Testis (tissue), 3 donors: ENCODE data around the gene SNN. TPM values are rescaled to one million over a fixed set of nuclear protein-coding genes. Genes with fewer than 3 reads are reported as not detected.

Source experiments
- DNase-seq: peaks from one replicate; pipeline ENCODE4 v3.0.0-alpha.2; 2019
- H3K27ac ChIP-seq, 2 donors: fragments of 200-600 bp; sonication (generic); one replicate each; pipeline ENCODE4 v1.5.1; 2019
- H3K27me3 ChIP-seq: fragments of 200-600 bp; sonication (generic); one replicate; pipeline ENCODE4 v1.5.1; 2019
- H3K36me3 ChIP-seq: fragments of 200-600 bp; sonication (generic); one replicate; pipeline ENCODE4 v1.5.1; 2017; ENCODE audit warnings: low read depth; ENCODE audit errors: missing control alignments
- H3K4me1 ChIP-seq: fragments of 200-600 bp; sonication (generic); one replicate; pipeline ENCODE4 v1.5.1; 2019
- H3K4me3 ChIP-seq, 2 donors: fragments of 200-600 bp; sonication (generic); one replicate each; pipeline ENCODE4 v1.5.1; 2017 to 2019
- H3K9me3 ChIP-seq: fragments of 200-600 bp; sonication (generic); one replicate; pipeline ENCODE4 v1.5.1; 2017
- CTCF ChIP-seq, 3 experiments: fragments of 450-650 bp in 2 of 3; fragments of 200-600 bp in 1 of 3; sonication (generic) in 1 of 3; IDR thresholded peaks; one replicate each; pipeline ENCODE4 v1.5.1; 2016 to 2019; ENCODE audit warnings: antibody characterized with exemption in 3 of 3, mild to moderate bottlenecking in 2 of 3, moderate library complexity in 1 of 3
- POLR2A ChIP-seq: fragments of 450-650 bp; IDR thresholded peaks from one replicate; pipeline ENCODE4 v1.6.1; 2017; ENCODE audit warnings: antibody characterized with exemption, mild to moderate bottlenecking, moderate library complexity
- WGBS, 2 donors: methylation state at CpG; one replicate each; pipeline ENCODE4 v1.1.5; 2018; 5-methylcytosine and 5-hydroxymethylcytosine counted together
- intact Hi-C: fragments of 100-400 bp; cut with DNase I; formaldehyde crosslinking; loops from one replicate; pipeline ENCODE4 v1.15.1; 2023; ENCODE audit warnings: low total_unique reads
- polyA plus RNA-seq: library from polyadenylated mRNA; stranded (reverse); fragments of 350-450 nt; fragmentation: Illumina TruSeq; extraction: RNeasy Lipid Tissue Mini Kit (QIAGEN cat#74804); gene quantifications from one replicate; pipeline ENCODE4 v1.2.3, GENCODE V29; 2014; ENCODE audit warnings: low read depth, low replicate concordance; ENCODE audit not compliant: insufficient read depth
- total RNA-seq, 2 donors: library from RNA; depleted of rRNA; stranded (reverse); fragments of >200 nt; gene quantifications; one replicate each; pipeline ENCODE4 v1.2.3, GENCODE V29; 2016

SNN gene
- total and polyA plus RNA-seq, 3 donors from 2014 or later = 7.0 to 10.3 (median 10.1) TPM

GRCh38 chr16:11634312-11634711, 33.9 kb upstream of the SNN start:
- H3K27me3 ChIP-seq = no peaks in the 10 kb centered on the region
- intact Hi-C loops = no loop called here
- H3K4me1 ChIP-seq = peaks cover 24% of the 10 kb centered on the region
- no peak overlapping the region for H3K4me3 ChIP-seq
- WGBS, 2 donors = 81 to 82% methylated on average over 6 of the region's 6 CpGs
- no peak overlapping the region for H3K27ac ChIP-seq
- no peak for DNase-seq
- H3K9me3 ChIP-seq = no peaks in the 10 kb centered on the region
- TF ChIP-seq CTCF (IDR thresholded peaks at IDR 0.05) = no peak
- no peak for TF ChIP-seq POLR2A
- no peaks in the 10 kb centered on the region for H3K36me3 ChIP-seq

GRCh38 chr16:11635113-11635652, 33.1 kb upstream of the SNN start:
- Histone ChIP-seq H3K9me3 (no peaks in the 10 kb centered on the region), H3K4me1 (peaks cover 28% of the 10 kb centered on the region), H3K27ac (no peak overlapping the region), H3K4me3 (no peak overlapping the region), H3K27me3 (no peaks in the 10 kb centered on the region), H3K36me3 (no peaks in the 10 kb centered on the region)
- DNase-seq = no peak
- TF ChIP-seq CTCF (IDR thresholded peaks at IDR 0.05) = no peak
- 89 to 91% methylated on average over 10 of the region's 10 CpGs for WGBS, 2 donors
- intact Hi-C loops = no loop called here

- peaks cover 34% of the 10 kb centered on the region for H3K4me1 ChIP-seq
- no peaks in the 10 kb centered on the region for H3K27me3 ChIP-seq
- intact Hi-C loops = no loop called here
- 69 to 81% methylated on average over 5 to 12 of the region's 12 CpGs for WGBS, 2 donors
- DNase-seq = no peak
- H3K9me3 ChIP-seq = no peaks in the 10 kb centered on the region
- H3K4me3 ChIP-seq = no peak overlapping the region
- no peak overlapping the region for H3K27ac ChIP-seq
- TF ChIP-seq CTCF (IDR thresholded peaks at IDR 0.05) (no peak), POLR2A (no peak)
- no peaks in the 10 kb centered on the region for H3K36me3 ChIP-seq
Observed at GRCh38 chr16:11635679-11636171, 32.5 kb upstream of the SNN start.

- Histone ChIP-seq H3K4me3 (no peak overlapping the region), H3K27me3 (no peaks in the 10 kb centered on the region), H3K36me3 (no peaks in the 10 kb centered on the region), H3K4me1 (peaks cover 39% of the 10 kb centered on the region), H3K27ac (no peak overlapping the region), H3K9me3 (no peaks in the 10 kb centered on the region)
- no peak for DNase-seq
- intact Hi-C loops = no loop called here
- TF ChIP-seq POLR2A (no peak), CTCF (IDR thresholded peaks at IDR 0.05) (no peak)
- WGBS, 2 donors = 42 to 47% methylated on average over 14 of the region's 14 CpGs
Observed at GRCh38 chr16:11636172-11636721, 32.0 kb upstream of the SNN start.

- H3K4me1 ChIP-seq = peaks cover 38% of the 10 kb centered on the region
- H3K27ac ChIP-seq = no peak overlapping the region
- no peaks in the 10 kb centered on the region for H3K9me3 ChIP-seq
- no peak for DNase-seq
- H3K4me3 ChIP-seq = no peak overlapping the region
- WGBS, 2 donors = 91 to 96% methylated on average over 5 of the region's 5 CpGs
- H3K36me3 ChIP-seq = no peaks in the 10 kb centered on the region
- H3K27me3 ChIP-seq = no peaks in the 10 kb centered on the region
- TF ChIP-seq POLR2A = no peak
- TF ChIP-seq CTCF (IDR thresholded peaks at IDR 0.05) = no peak
- intact Hi-C loops = no loop called here
Observed at GRCh38 chr16:11637320-11637719, 30.9 kb upstream of the SNN start.
